Effector CD8-positive, alpha-beta T cell (primary cell): ENCODE results near the gene ITGB3.

Source experiments
- DNase-seq: peaks from one replicate; lab custom pipeline; 2025; lab: John Stamatoyannopoulos, UW

ITGB3 gene

GRCh38 chr17:47276444-47276843, 22.8 kb downstream of the ITGB3 start:
- no peak for DNase-seq

GRCh38 chr17:47276868-47277267, 23.2 kb downstream of the ITGB3 start:
- DNase-seq = no peak

DNA sequence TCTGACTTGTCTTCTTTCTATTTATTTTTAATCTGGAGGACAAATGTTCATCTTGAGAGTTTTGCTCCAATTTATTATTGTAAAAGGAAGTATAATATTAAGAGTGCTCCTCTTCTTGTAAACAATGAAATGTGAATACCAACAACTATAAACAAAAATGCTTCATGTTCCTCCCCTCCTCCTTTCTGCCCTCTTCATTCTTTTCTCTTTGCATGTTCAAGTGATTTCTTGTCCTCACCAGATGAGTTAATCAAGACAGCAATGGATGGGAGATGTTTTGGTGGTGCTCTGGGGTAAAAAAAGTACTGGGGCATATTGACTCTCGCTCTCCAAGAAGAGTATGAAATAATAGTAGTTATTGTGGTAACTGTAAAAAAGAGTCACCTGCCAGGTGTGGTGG, 24.3 kb downstream of the ITGB3 start:
- DNase-seq = no peak

- DNase-seq = no peak
Measured at GRCh38 chr17:47278561-47278960, 24.9 kb downstream of the ITGB3 start.

DNA sequence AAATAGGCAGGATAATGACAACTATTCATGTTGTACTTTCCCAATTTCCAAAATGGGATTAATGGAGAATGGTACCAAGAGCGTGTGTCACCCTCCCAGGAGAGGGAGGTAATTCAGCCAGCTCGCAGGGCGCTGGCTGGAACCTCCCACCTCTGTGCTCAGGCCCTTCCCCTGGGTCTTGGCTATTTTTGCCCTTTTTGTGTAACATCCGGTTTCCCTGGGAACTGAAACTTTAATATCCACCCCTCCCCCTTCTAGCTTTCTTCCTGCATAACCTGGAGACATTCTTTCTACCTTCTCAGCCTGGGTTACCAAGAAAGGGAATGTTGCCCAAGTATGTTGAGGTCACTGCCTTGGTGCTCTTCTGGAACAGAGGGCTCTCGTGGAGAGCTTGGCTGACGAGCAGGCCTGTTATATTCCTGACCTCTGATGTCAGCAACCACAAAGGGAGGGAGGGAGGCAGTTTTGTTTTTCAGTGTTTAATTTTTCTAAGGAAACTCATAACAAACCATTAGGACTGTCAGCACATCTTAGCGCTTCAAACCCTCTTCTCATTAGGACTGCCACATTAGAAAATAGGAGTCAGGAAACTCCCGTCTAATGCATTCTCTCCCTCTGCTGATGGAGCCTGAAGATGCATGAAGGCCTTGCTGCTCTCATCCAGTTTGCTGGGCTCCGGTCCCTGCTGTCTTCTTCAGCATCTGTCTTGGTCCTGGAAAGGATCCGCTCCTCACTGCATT, 25.6 kb downstream of the ITGB3 start:
- DNase-seq = no peak

- no peak for DNase-seq
Measured at GRCh38 chr17:47280072-47280811, 26.6 kb downstream of the ITGB3 start.

- no peak for DNase-seq
Measured at GRCh38 chr17:47281216-47281615, 27.6 kb downstream of the ITGB3 start.

DNA sequence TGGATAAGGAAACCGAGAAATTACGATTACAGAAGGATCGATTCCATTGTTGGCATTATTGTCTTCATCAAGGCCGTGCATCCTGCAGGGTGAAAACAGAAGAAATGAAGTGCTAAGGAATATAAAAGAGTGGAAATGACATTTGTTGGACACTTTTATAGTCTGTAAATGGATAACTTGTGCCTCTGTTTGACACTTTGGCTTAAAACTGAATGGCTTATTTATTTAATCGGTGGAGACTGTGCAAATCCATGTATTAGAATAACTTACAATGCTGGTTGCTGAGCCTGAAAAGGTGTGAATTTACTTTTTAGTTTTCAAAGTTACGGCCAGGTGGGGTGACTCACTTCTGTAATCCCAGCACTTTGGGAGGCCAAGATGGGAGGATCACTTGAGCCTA, 31.4 kb downstream of the ITGB3 start:
- DNase-seq = no peak

DNA sequence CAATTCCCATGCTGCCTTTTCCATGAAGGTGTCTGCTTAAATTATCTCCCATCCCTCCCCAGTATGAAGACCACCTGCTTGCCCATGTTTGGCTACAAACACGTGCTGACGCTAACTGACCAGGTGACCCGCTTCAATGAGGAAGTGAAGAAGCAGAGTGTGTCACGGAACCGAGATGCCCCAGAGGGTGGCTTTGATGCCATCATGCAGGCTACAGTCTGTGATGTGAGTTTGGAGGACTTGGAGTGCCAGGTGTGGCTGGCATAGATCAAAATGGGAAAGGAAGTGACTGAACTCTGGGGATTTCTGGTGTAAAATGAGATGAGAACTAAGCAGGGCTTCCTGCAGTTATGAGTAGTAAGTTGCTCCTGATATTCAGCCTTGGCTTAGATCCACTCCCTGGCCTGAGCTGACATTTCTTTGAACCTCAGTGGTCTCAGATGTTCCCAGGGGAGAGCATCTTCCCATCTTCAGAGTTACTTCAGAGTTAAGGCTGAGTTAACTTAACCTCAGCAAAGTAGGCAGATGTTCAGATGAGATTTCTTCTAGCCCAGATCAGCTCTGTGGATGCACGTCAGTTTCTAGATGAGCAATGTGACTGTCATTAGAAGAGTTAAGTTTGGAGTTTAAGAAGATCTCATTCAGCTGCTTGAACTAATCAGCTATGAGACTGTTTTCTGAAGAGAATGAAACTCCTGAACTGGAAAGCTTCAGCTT, 32.7 kb downstream of the ITGB3 start:
- DNase-seq = no peak

- DNase-seq = no peak
Measured at GRCh38 chr17:47287068-47287467, 33.4 kb downstream of the ITGB3 start.

DNA sequence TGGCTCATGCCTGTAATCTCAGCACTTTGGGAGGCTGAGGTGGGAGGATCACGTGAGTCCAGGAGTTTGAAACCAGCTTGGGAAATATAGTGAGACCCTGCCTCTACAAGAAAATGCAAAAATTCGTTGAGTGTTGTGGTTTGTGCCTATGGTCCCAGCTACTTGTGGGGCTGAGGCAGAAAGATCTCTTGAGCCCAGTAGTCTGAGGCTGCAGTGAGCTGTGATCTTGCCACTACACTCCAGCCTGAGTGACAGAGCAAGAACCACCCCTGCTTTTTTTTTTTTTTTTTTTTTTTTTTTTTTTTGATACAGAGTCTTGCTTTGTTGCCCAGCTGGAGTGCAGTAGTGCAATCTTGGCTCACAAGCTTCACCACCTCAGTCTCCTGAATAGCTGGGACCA, 34.0 kb downstream of the ITGB3 start:
- no peak for DNase-seq

DNA sequence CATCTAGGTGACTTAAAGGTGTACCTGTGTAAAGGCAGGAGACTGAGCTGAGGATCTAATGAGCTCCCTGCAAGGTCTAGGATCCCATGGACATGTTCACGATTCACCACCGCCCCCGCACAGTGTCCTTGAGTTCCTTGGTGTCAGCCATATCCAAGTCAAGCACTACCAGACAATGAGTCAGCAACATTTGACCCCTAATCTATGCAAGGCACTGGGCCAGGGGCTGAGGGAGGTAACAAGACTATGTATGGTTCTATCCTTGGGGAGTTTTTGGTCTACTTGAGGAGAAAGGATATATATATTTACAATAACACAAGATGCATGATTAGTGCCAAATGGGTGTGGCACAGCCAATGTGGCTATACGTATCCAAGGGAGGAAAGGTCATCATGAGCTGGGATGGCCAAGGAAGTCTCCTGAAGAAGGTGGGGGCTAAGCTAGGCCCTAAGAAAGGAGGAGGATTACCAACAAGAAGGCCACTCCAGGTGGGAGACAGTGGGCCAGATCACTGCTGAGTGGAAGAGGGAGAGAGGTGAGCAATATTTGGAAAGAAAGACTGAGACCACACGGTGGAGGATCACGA, 35.0 kb downstream of the ITGB3 start:
- DNase-seq = no peak

GRCh38 chr17:47289302-47289701, 35.7 kb downstream of the ITGB3 start:
- DNase-seq = no peak

DNA sequence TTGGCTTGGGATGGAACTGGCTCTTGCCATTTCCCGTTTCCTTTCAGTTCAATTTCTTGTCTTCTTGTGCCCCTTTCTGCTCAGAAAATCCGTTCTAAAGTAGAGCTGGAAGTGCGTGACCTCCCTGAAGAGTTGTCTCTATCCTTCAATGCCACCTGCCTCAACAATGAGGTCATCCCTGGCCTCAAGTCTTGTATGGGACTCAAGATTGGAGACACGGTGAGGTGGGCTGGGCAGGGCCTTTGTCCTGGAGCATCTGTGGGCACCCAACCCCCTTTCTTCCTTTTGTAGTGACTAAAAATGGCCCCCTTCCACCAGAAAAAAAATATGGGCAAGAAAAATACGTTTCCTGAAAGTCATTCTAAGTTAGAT, 37.2 kb downstream of the ITGB3 start:
- no peak for DNase-seq

DNA sequence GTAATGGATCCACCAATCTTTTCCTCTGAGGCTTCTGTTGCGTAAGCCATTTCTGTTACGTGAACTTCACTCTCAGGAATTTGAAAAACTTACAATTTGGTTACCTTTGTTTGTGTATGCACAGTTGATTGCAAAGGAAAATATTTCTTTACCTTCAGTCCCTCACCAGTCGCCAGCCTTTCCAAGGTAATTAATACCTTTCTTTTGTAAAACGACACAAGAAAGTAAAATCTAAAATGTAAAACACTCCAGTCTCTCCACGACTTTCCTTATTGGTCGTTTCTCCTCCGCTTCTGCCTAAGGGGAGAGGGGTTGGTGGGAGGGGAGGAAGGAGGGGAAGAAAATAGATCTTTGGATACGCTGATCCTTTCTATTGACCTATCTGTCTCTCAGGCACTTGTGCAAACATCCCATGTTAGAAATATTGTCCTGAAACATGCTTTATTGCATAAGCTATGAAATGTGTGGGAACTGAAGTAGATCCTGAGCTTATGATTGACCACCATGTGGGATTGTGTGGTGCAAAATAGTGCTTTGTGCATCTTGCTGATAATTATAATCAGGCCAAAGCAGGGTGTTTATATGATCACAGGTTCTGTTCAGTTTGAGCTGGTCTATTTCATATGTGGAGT, 37.7 kb downstream of the ITGB3 start:
- no peak for DNase-seq

DNA sequence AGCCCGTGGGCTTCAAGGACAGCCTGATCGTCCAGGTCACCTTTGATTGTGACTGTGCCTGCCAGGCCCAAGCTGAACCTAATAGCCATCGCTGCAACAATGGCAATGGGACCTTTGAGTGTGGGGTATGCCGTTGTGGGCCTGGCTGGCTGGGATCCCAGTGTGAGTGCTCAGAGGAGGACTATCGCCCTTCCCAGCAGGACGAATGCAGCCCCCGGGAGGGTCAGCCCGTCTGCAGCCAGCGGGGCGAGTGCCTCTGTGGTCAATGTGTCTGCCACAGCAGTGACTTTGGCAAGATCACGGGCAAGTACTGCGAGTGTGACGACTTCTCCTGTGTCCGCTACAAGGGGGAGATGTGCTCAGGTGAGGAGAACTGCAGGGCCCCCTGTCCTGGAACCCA, 38.6 kb downstream of the ITGB3 start:
- no peak for DNase-seq

DNA sequence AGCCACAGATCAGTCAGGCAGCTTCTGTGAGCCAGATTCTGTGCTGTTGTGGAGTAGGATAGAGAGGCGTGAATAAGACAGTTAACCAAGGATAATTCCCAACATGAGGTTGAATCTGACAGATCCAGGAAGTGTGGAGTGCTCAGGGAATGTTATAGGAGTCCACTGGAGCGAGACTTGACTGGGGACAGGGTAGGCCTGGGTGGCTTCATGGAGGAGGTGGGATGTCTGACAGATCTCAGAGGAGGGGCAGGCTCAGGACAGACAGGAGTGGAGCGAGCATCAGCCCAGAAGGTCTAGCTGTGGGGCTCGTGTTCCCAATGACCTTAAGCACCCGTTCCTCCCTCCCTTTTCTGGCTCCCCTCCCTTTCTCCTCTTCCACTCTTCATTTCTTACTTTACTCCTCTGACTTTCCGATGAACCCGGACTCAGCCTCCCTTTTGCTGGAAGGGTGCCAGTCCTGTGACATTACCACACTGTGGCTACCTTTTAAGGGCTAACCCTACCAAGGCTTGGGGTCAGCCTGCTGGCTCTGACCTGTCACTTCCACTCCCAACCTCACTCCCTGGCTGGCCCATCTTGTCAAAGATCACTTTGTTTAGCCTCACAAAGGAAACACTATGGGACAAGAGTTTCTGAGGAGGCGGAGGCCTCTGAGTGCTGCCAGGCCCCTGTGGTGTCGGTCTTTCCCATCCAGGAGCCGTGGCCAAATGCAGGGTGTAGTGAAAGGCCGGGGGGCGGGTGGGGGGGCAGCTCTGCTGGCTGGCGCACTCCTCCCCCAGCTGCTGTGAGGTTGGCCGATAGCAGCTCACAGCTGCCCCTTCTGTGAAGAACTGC, 41.6 kb downstream of the ITGB3 start:
- no peak for DNase-seq

- DNase-seq = no peak
Measured at GRCh38 chr17:47295874-47296255, 42.2 kb downstream of the ITGB3 start.

DNA sequence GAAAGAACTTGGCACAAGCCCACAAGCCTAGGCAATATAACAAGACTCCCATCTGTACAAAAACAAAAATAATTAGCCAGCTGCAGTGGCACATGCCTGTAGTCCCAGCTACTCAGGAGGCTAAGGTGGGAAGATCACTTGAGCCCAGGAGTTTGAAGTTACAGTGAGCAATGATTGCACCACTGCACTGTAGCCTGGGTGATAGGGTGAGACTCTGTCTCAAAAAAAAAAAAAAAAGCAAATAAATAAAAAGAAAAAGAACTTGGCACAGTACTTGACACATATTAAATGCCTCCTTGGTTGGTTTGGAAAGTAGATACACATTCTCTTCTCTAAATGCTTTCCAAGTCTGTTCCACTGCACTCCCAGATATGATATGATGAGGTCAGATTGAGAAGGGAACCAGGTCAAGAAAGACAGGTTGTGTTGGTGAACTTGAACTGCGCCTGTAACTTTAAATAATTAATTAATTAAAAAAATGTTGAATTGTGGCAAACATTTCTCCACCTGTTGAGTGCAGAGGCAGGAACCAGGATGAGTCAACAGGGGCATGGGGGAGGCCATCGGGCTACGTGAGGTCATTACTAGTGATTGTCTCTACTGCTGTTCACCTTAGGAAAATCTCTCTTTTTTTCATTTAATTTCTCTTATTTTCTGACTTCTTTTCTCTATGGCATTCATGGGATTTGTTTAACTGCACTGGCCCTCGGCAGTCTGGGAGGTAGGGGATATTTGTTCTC, 44.2 kb downstream of the ITGB3 start:
- no peak for DNase-seq

DNA sequence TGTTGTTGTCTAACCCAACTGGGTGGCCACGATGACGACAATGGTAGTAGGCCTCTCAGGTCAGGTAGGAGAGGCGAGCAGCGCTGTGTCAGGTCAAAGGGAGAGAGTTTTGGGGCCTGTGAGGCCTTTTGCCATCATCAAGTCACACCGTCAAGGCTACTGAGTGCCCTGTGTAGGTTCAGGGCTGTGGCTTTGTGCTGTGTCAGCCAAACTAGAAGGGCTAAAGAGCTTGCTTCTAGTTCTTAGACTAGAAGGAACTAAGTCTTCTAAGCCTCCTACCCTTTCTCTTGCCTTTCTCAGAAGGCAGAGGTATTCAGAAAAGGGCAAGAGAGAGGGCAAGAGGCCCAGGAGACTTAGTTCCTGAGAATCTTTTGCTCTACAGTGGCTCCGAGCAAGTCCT, 45.1 kb downstream of the ITGB3 start:
- no peak for DNase-seq
